Stimulated activated CD8-positive, alpha-beta memory T cell treated with anti-CD3 and anti-CD28 coated beads, Interleukin-15, amount 100 ng/mL, for 24 hours (primary cell): ENCODE results near the gene HECTD3.
"Not testable (repeated sequence)": the region's sequence is repeated elsewhere in the genome, so short reads cannot be mapped to it uniquely, and the experiment has no call there.

Source experiments
- DNase-seq: peaks from one replicate; pipeline ENCODE4 v3.0.0-alpha.2; 2020; ENCODE audit warnings: low read depth

Gene HECTD3

GRCh38 chr1:45013551-45014209, 2.6 kb upstream of the HECTD3 start:
- no peak for DNase-seq

- no peak for DNase-seq
Measured at GRCh38 chr1:45012639-45013278, 1.6 kb upstream of the HECTD3 start.

- DNase-seq, result peak; percentile 53
Measured at GRCh38 chr1:45011837-45012638, 914 bp upstream of the HECTD3 start, which contains the start of gene UROD. UROD (plus strand) TSS chr1:45012254; CDS start chr1:45012266, 12 bp downstream.

- no peak for DNase-seq
Measured at GRCh38 chr1:45009956-45010854, 919 bp downstream of the HECTD3 start.

GRCh38 chr1:45009296-45009865, 1.7 kb downstream of the HECTD3 start:
- no peak for DNase-seq

- DNase-seq, result no peak
Measured at GRCh38 chr1:45008516-45008915, 2.6 kb downstream of the HECTD3 start.

GRCh38 chr1:45008076-45008475, 3.0 kb downstream of the HECTD3 start:
- DNase-seq, result no peak

- DNase-seq, result no peak
Measured at GRCh38 chr1:45007311-45007710, 3.8 kb downstream of the HECTD3 start.

- DNase-seq, result no peak
Measured at GRCh38 chr1:45005761-45006160, 5.4 kb downstream of the HECTD3 start.

- DNase-seq, result no peak
Measured at GRCh38 chr1:45004281-45004920, 6.7 kb downstream of the HECTD3 start.

- DNase-seq, result no peak
Measured at GRCh38 chr1:45003741-45004140, 7.4 kb downstream of the HECTD3 start.

- no peak for DNase-seq
Measured at GRCh38 chr1:45002650-45003645, 8.2 kb downstream of the HECTD3 start.

GRCh38 chr1:45001576-45001975, 9.5 kb downstream of the HECTD3 start:
- not testable (repeated sequence) for DNase-seq

- no peak for DNase-seq
Measured at GRCh38 chr1:45001011-45001481, 10.1 kb downstream of the HECTD3 start.

- no peak for DNase-seq
Measured at GRCh38 chr1:44999232-44999631, 11.9 kb downstream of the HECTD3 start.

GRCh38 chr1:44995467-44996238, 15.5 kb downstream of the HECTD3 start:
- DNase-seq, result no peak

GRCh38 chr1:44994309-44994898, 16.7 kb downstream of the HECTD3 start:
- DNase-seq, result no peak

GRCh38 chr1:44988531-44989156, 22.5 kb downstream of the HECTD3 start:
- DNase-seq, result no peak
